ENCODE data around the gene NAMPT.

- TF ChIP-seq CTCF (IDR thresholded peaks at IDR 0.05) (no peak), POLR2A (IDR thresholded peaks at IDR 0.05) (no peak)
Measured at GRCh38 chr7:106223156-106223555, 61.6 kb downstream of the NAMPT start.

All from heart left ventricle (tissue), 13 donors.